Stimulated activated CD8-positive, alpha-beta memory T cell treated with anti-CD3 and anti-CD28 coated beads, Interleukin-15, amount 100 ng/mL, for 48 hours (primary cell): Measurements from ENCODE around the gene UBE2A.

Experiments
- DNase-seq, 2 donors: peaks; one replicate each; pipeline ENCODE4 v3.0.0-alpha.2; 2020; ENCODE audit warnings: low read depth in 2 of 2

Gene UBE2A

GRCh38 chrX:119607018-119607389, 32.6 kb downstream of the UBE2A start:
- DNase-seq, result no peak

GRCh38 chrX:119614776-119615175, 40.4 kb downstream of the UBE2A start:
- no peak for DNase-seq

- DNase-seq, result no peak
Measured at GRCh38 chrX:119617517-119618164, 43.3 kb downstream of the UBE2A start.

GRCh38 chrX:119618439-119618838, 44.1 kb downstream of the UBE2A start:
- DNase-seq, result no peak

- DNase-seq, result no peak
Measured at GRCh38 chrX:119622356-119623232, 48.2 kb downstream of the UBE2A start.

GRCh38 chrX:119624417-119624816, 50.1 kb downstream of the UBE2A start:
- DNase-seq, result no peak

- DNase-seq, result no peak
Measured at GRCh38 chrX:119624951-119625668, 50.7 kb downstream of the UBE2A start.

GRCh38 chrX:119625843-119626242, 51.5 kb downstream of the UBE2A start:
- no peak for DNase-seq
